T-helper 9 cell (primary cell): ENCODE measurements around the gene PFKFB4.
"Not testable (repeated sequence)": the region's sequence is repeated elsewhere in the genome, so short reads cannot be mapped to it uniquely, and the experiment has no call there.

Source experiments
- DNase-seq: peaks from one replicate; pipeline ENCODE4 v3.0.0-alpha.2; 2020

Gene PFKFB4

DNA sequence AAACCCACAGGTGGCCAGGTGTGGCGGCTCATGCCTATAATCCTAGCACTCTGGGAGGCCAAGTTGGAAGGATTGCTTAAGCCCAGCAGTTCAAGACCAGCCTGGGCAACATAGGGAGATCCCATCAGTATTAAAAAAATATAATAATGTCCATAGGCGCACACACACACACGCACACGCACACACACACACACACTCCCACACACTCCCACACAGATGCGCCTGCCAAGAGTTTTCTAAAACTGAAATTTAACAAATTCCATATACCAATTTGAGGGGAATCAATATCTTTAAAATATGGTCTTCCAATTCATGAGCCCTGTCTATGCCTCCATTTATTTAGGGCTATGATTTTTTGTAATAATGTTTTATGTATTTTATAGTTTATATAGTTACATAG lies 69.7 kb downstream of the PFKFB4 start:
- no peak for DNase-seq

DNA sequence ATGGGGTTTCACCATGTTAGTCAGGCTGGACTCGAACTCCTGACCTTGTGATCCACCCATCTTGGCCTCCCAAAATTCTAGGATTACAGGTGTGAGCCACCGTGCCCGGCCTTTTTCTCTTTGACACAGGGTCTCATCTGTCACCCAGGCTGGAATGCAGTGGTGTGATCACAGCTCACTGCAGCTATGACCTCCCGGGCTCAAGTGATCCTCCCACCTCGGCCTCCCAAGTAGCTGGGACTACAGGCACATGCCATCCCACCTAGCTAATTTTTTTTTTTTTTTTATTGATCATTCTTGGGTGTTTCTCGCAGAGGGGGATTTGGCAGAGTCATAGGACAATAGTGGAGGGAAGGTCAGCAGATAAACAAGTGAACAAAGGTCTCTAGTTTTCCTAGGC lies 73.8 kb downstream of the PFKFB4 start:
- not testable (repeated sequence) for DNase-seq

- not testable (repeated sequence) for DNase-seq
These were observed 75.7 kb downstream of the PFKFB4 start for GRCh38 chr3:48480891-48481290.

DNA sequence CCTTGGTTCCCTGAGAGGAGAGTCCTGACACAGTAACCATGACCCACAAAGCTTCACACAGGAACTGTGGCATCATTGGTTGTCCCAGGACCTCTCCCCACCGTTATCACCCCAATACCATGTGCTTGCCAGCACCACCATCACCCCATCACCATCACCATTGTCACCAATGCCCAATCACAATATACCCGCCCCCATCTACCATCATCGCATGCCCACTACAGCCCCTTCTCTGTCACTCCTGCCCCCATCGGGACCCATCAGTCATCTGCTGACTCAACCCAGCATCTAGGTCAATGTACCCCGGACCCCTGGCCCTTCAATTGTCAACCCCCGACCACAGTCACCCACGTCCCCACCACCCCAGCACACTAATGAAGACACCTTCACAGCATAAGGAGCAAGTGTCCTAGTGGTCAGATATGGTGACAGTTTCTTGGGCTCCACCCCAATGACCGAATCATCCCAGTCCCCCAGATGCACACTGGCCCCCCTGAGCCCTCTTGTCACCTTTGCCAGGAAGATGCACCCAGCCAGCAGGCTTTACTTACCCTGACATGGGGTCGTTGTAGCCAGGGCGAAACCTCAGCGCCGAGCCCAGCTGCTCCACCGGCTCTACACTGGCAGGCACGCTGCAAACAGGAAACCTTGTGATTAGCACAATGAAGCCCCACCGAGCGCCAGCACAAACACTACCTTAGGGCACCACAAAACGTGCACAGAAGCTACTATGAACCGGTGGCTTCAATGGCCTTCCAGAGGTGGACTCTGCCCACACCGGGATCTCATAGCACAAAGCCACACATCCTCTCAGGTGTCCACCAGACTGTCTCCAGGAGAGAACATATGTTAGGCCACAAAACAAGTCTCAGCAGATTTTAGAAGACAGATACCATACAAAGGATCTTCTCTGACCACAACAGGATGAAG lies 77.7 kb downstream of the PFKFB4 start:
- no peak for DNase-seq

GRCh38 chr3:48477959-48478520 lies 78.6 kb downstream of the PFKFB4 start:
- DNase-seq = no peak

GRCh38 chr3:48476426-48477053 lies 80.1 kb downstream of the PFKFB4 start:
- no peak for DNase-seq

DNA sequence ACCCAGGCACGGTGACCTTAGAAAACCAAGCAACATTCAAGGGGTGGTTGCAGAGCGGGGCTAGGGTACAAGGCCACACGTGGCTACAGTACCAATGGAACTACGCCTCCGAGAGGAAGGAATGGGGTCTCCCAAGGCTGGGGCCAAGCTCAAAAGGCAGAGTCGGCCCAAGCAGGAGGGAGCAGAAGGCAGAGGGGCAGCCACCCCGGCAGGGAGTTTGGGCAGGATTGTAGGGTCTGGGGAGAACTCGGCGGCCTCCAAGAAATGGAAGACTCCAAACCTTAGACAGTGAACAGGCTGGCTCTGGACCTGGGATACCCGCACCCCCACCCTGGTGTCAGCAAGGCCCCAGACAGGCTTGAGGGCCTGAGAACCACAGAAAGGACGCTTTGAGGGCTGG lies 81.4 kb downstream of the PFKFB4 start:
- DNase-seq = no peak

DNA sequence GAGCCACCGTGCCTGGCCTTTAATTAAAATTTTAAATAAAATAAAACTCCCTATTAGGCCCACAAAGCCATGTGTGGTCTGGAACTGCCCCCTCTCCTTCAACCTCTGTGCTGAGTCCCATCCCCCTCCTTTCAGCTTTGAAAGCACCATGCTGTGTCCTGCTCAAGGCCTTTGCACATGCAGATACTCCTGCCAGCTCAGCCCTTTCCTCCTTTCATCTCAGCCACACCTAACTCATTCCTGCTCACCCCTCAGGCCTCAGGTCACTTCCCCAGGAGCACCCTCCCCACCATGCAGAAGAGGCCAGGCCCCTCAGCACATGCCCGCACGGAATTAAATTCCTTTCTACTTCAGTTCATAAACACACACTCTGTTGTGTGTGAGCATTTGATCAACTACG lies 82.0 kb downstream of the PFKFB4 start:
- no peak for DNase-seq

- DNase-seq = not testable (repeated sequence)
These were observed 82.6 kb downstream of the PFKFB4 start for GRCh38 chr3:48474031-48474430.

DNA sequence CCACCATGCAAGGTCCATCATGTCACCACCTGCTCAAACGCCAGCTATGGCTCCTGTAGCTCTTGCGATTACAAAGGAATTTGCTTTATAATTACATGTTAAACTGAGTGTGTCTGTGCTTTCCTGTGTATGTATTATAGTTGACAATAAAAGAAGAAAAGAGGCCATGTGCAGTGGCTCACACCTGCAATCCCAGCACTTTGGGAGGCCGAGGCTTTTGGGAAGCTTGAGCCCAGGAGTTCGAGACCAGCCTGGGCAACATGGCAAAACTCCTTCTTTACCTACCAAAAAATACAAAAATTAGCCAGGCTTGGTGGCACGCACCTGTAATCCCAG lies 83.0 kb downstream of the PFKFB4 start:
- no peak for DNase-seq

GRCh38 chr3:48472923-48473616 lies 83.5 kb downstream of the PFKFB4 start:
- peak; percentile 89 for DNase-seq

DNA sequence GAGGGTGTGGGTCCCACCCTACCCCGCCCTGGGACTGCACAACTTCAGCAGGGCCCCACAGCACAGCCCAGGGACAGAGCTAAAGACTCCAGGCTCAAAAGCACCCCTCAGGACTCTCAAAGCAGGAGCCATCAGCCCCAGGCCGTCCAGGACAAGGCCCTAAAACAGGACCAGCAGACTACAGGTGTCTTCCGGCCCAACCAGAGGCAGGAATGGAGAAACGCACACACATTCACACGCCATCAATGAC lies 84.0 kb downstream of the PFKFB4 start:
- DNase-seq = no peak

DNA sequence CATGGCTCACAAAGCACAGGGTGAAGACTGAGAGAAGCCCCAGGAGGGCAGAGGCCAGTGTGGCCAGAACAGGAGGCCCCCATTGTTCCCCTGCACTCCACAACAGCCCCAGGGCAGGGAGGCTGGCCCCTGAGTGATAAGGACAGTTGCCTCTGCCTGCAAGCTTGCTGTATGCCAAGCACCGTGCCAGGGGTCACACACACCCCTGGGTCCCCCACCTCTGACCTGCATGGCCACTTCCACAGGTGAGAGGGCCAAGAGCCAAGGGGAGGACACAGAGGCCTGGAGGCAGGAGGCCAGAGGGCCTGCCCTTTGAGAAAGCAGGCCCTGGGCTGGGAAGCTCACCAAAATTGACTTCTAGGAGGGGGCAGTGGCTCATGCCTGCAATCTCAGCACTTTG lies 86.3 kb downstream of the PFKFB4 start:
- no peak for DNase-seq

GRCh38 chr3:48469046-48469915 lies 87.3 kb downstream of the PFKFB4 start:
- no peak for DNase-seq

DNA sequence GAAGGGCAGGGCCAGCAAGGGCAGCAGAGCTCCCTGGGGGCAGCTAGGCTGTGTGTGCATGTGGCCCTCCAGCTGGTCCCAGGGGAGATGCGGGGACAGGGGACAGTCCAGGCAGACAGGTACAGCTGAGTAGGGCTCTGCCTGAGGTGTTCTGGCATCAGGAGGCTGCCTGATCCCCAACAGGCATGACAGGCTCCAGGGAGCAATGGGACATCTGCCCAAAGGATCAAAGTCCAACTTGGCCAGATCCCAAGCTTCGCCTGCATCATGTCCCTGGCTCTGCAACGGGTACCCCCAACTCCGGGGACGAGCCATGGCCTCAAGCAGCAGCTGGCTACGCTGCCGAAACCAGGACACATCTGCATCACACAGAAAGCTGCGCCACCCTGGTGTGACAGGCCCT lies 88.3 kb downstream of the PFKFB4 start:
- no peak for DNase-seq
